HEK293 (cell line): ENCODE measurements around the gene DDX56.

ENCODE experiments used
- HOXA7 ChIP-seq: sonication (generic); formaldehyde crosslinking; IDR thresholded peaks from 2 replicates; pipeline ENCODE4 v1.8.1; 2022; ENCODE audit warnings: missing genetic modification reagents, borderline replicate concordance
- HOXC10 ChIP-seq: sonication (generic); formaldehyde crosslinking; IDR thresholded peaks from 2 replicates; pipeline ENCODE4 v1.8.1; 2023; ENCODE audit warnings: mild to moderate bottlenecking, missing genetic modification reagents
- KLF9 ChIP-seq: fragments of 450-650 bp; formaldehyde crosslinking; IDR thresholded peaks from 2 replicates; pipeline ENCODE4 v1.5.1; 2016; ENCODE audit warnings: missing biosample characterization, missing genetic modification characterization, low read depth
- PRDM6 ChIP-seq: fragments of 450-650 bp; formaldehyde crosslinking; IDR thresholded peaks from 2 replicates; pipeline ENCODE4 v1.5.1; 2017; ENCODE audit warnings: missing biosample characterization, missing genetic modification characterization
- SCRT2 ChIP-seq: fragments of 450-650 bp; formaldehyde crosslinking; IDR thresholded peaks from 2 replicates; pipeline ENCODE4 v1.5.1; 2016; ENCODE audit warnings: missing biosample characterization, missing genetic modification characterization
- WT1 ChIP-seq: fragments of 450-650 bp; formaldehyde crosslinking; IDR thresholded peaks from 2 replicates; pipeline ENCODE4 v1.5.1; 2016; ENCODE audit warnings: missing biosample characterization, missing genetic modification characterization
- ZBTB1 ChIP-seq: fragments of 450-650 bp; formaldehyde crosslinking; IDR thresholded peaks from 2 replicates; pipeline ENCODE4 v1.5.1; 2016; ENCODE audit warnings: missing biosample characterization, missing genetic modification characterization
- ZBTB10 ChIP-seq: fragments of 450-650 bp; formaldehyde crosslinking; IDR thresholded peaks from 2 replicates; pipeline ENCODE4 v1.5.1; 2016; ENCODE audit warnings: missing biosample characterization, missing genetic modification characterization
- ZBTB7A ChIP-seq: fragments of 450-650 bp; formaldehyde crosslinking; IDR thresholded peaks from 2 replicates; pipeline ENCODE4 v1.5.1; 2016; ENCODE audit warnings: low read depth, missing biosample characterization, missing genetic modification characterization
- ZFP37 ChIP-seq: fragments of 450-650 bp; formaldehyde crosslinking; IDR thresholded peaks from 2 replicates; pipeline ENCODE4 v1.5.1; 2016; ENCODE audit warnings: missing biosample characterization, missing genetic modification characterization
- ZFP69B ChIP-seq: fragments of 450-650 bp; formaldehyde crosslinking; IDR thresholded peaks from 2 replicates; pipeline ENCODE4 v1.5.1; 2016; ENCODE audit warnings: missing biosample characterization, missing genetic modification characterization
- ZNF112 ChIP-seq: fragments of 450-650 bp; formaldehyde crosslinking; IDR thresholded peaks from 2 replicates; pipeline ENCODE4 v1.5.0; 2017; ENCODE audit warnings: missing biosample characterization, missing genetic modification characterization
- ZNF140 ChIP-seq: fragments of 450-650 bp; formaldehyde crosslinking; IDR thresholded peaks from 2 replicates; pipeline ENCODE4 v1.5.1; 2016; ENCODE audit warnings: missing biosample characterization, missing genetic modification characterization
- ZNF146 ChIP-seq: fragments of 450-650 bp; formaldehyde crosslinking; IDR thresholded peaks from 2 replicates; pipeline ENCODE4 v1.5.1; 2016; ENCODE audit warnings: missing biosample characterization, missing genetic modification characterization
- ZNF175 ChIP-seq: fragments of 450-650 bp; formaldehyde crosslinking; IDR thresholded peaks from 2 replicates; pipeline ENCODE4 v1.5.1; 2016; ENCODE audit warnings: missing biosample characterization, missing genetic modification characterization
- ZNF202 ChIP-seq: fragments of 450-650 bp; formaldehyde crosslinking; IDR thresholded peaks from 2 replicates; pipeline ENCODE4 v1.5.1; 2016; ENCODE audit warnings: missing biosample characterization, missing genetic modification characterization, borderline replicate concordance
- ZNF274 ChIP-seq, 2 experiments: fragments of 200-500 bp in 1 of 2; fragments of 450-650 bp in 1 of 2; sonication (Bioruptor generic) in 1 of 2; formaldehyde crosslinking in 1 of 2; IDR thresholded peaks; 2 replicates each; pipeline versions ENCODE4 v1.5.1 to v1.6.1; 2014 to 2016; ENCODE audit warnings: borderline replicate concordance in 1 of 2, inconsistent platforms in 1 of 2, low read length in 1 of 2, missing biosample characterization in 1 of 2, missing genetic modification characterization in 1 of 2
- ZNF302 ChIP-seq: fragments of 450-650 bp; formaldehyde crosslinking; IDR thresholded peaks from 2 replicates; pipeline ENCODE4 v1.5.1; 2016; ENCODE audit warnings: missing biosample characterization, missing genetic modification characterization, low read depth
- ZNF324 ChIP-seq: fragments of 450-650 bp; formaldehyde crosslinking; IDR thresholded peaks from 2 replicates; pipeline ENCODE4 v1.5.1; 2016; ENCODE audit warnings: missing biosample characterization, missing genetic modification characterization
- ZNF404 ChIP-seq: fragments of 450-650 bp; formaldehyde crosslinking; IDR thresholded peaks from 2 replicates; pipeline ENCODE4 v1.5.1; 2017; ENCODE audit warnings: missing biosample characterization, missing genetic modification characterization
- ZNF416 ChIP-seq: fragments of 450-650 bp; formaldehyde crosslinking; IDR thresholded peaks from 2 replicates; pipeline ENCODE4 v1.5.1; 2016; ENCODE audit warnings: missing biosample characterization, missing genetic modification characterization
- ZNF433 ChIP-seq: fragments of 450-650 bp; formaldehyde crosslinking; IDR thresholded peaks from 2 replicates; pipeline ENCODE4 v1.5.1; 2016; ENCODE audit warnings: missing biosample characterization, missing genetic modification characterization, low read depth
- ZNF530 ChIP-seq: fragments of 450-650 bp; formaldehyde crosslinking; IDR thresholded peaks from 2 replicates; pipeline ENCODE4 v1.5.1; 2016; ENCODE audit warnings: low read depth, missing biosample characterization, missing genetic modification characterization
- ZNF549 ChIP-seq: fragments of 450-650 bp; IDR thresholded peaks from 2 replicates; pipeline ENCODE4 v1.5.1; 2018; ENCODE audit warnings: missing biosample characterization, missing genetic modification characterization, mild to moderate bottlenecking, inconsistent platforms, moderate library complexity
- ZNF561 ChIP-seq: fragments of 450-650 bp; IDR thresholded peaks from 2 replicates; pipeline ENCODE4 v1.5.1; 2018; ENCODE audit warnings: missing biosample characterization, missing genetic modification characterization, borderline replicate concordance
- ZNF585B ChIP-seq: fragments of 450-650 bp; formaldehyde crosslinking; IDR thresholded peaks from 2 replicates; pipeline ENCODE4 v1.5.1; 2016; ENCODE audit warnings: missing biosample characterization, missing genetic modification characterization
- ZNF610 ChIP-seq: fragments of 450-650 bp; formaldehyde crosslinking; IDR thresholded peaks from 2 replicates; pipeline ENCODE4 v1.5.1; 2016; ENCODE audit warnings: missing biosample characterization, missing genetic modification characterization, borderline replicate concordance
- ZNF621 ChIP-seq: fragments of 450-650 bp; formaldehyde crosslinking; IDR thresholded peaks from 2 replicates; pipeline ENCODE4 v1.5.1; 2017; ENCODE audit warnings: missing biosample characterization, missing genetic modification characterization
- ZNF626 ChIP-seq: fragments of 450-650 bp; sonication (Bioruptor Pico); formaldehyde crosslinking; IDR thresholded peaks from 2 replicates; pipeline ENCODE4 v1.5.1; 2018; ENCODE audit warnings: missing biosample characterization, missing genetic modification characterization, inconsistent platforms
- ZNF639 ChIP-seq: fragments of 450-650 bp; formaldehyde crosslinking; IDR thresholded peaks from 2 replicates; pipeline ENCODE4 v1.5.1; 2016; ENCODE audit warnings: missing biosample characterization, missing genetic modification characterization
- ZNF664 ChIP-seq: fragments of 450-650 bp; formaldehyde crosslinking; IDR thresholded peaks from 2 replicates; pipeline ENCODE4 v1.5.1; 2016; ENCODE audit warnings: missing biosample characterization, missing genetic modification characterization
- ZNF701 ChIP-seq: fragments of 450-650 bp; formaldehyde crosslinking; IDR thresholded peaks from 2 replicates; pipeline ENCODE4 v1.5.1; 2016; ENCODE audit warnings: missing biosample characterization, missing genetic modification characterization
- ZNF704 ChIP-seq: fragments of 450-650 bp; formaldehyde crosslinking; IDR thresholded peaks from 2 replicates; pipeline ENCODE4 v1.5.1; 2016; ENCODE audit warnings: missing biosample characterization, missing genetic modification characterization
- ZNF747 ChIP-seq: fragments of 450-650 bp; formaldehyde crosslinking; IDR thresholded peaks from 2 replicates; pipeline ENCODE4 v1.5.1; 2016; ENCODE audit warnings: missing biosample characterization, missing genetic modification characterization

Gene DDX56

GRCh38 chr7:44606341-44607140 lies 32.8 kb upstream of the DDX56 start, which contains the start of gene OGDH (continued):
- peak; percentile 68; the same call in 1 of the 2 replicates for TF ChIP-seq ZNF561 (tag by site-specific recombination)
- peak; percentile 65; the same call in 1 of the 2 replicates for TF ChIP-seq ZBTB7A (tag by site-specific recombination)
- peak; percentile 50; the same call in 1 of the 2 replicates for TF ChIP-seq ZNF639
- TF ChIP-seq ZNF701 (tag by site-specific recombination), result no peak
- peak; percentile 74; the same call in 1 of the 2 replicates for TF ChIP-seq ZNF610 (tag by site-specific recombination)
- TF ChIP-seq ZNF747 (tag by site-specific recombination), result no peak
- TF ChIP-seq SCRT2 (tag by site-specific recombination), result no peak
- TF ChIP-seq ZNF324 (tag by site-specific recombination), result peak; percentile 76
- TF ChIP-seq ZNF140 (tag by site-specific recombination), result no peak
- TF ChIP-seq ZNF433 (tag by site-specific recombination), result no peak
- TF ChIP-seq ZNF112 (tag by site-specific recombination), result no peak
- 0 out of 2 replicates have a peak, but pooled peaks have one; percentile 47 for TF ChIP-seq ZBTB1 (tag by site-specific recombination)
- 0 out of 2 replicates have a peak, but pooled peaks have one; percentile 69 for TF ChIP-seq ZFP37 (tag by site-specific recombination)
- no peak for TF ChIP-seq ZNF704
- no peak for TF ChIP-seq ZNF626
- TF ChIP-seq ZNF416 (tag by site-specific recombination), result no peak
- no peak for TF ChIP-seq ZNF175 (tag by site-specific recombination)
- TF ChIP-seq ZNF585B, result no peak
- TF ChIP-seq ZNF202 (tag by site-specific recombination), result no peak
- no peak for TF ChIP-seq HOXC10 (CRISPR knock-in tag)
- no peak for TF ChIP-seq ZNF274 (IDR thresholded peaks at IDR 0.05; ENCODE audit: low read length)
- TF ChIP-seq ZNF274 (tag by site-specific recombination; IDR thresholded peaks at IDR 0.05; ENCODE audit: borderline replicate concordance), result no peak
- TF ChIP-seq KLF9 (tag by site-specific recombination), result peak; percentile 77
- TF ChIP-seq ZNF621, result no peak
- TF ChIP-seq WT1, result peak; percentile 64
- no peak for TF ChIP-seq ZNF146 (tag by site-specific recombination)
- TF ChIP-seq ZNF549 (tag by site-specific recombination), result no peak
- TF ChIP-seq ZBTB10 (tag by site-specific recombination), result peak; percentile 100
- no peak for TF ChIP-seq ZNF302 (tag by site-specific recombination)
- no peak for TF ChIP-seq ZNF530 (tag by site-specific recombination)
- no peak for TF ChIP-seq ZNF404 (tag by site-specific recombination)
- TF ChIP-seq HOXA7, result no peak
- no peak for TF ChIP-seq ZNF664 (tag by site-specific recombination)
- no peak for TF ChIP-seq PRDM6
- peak; percentile 22; the same call in 1 of the 2 replicates for TF ChIP-seq ZFP69B (tag by site-specific recombination)
